ENCODE results near the gene VSTM2L.
"Not testable (repeated sequence)": the region's sequence is repeated elsewhere in the genome, so short reads cannot be mapped to it uniquely, and the experiment has no call there.

The VSTM2L gene

GRCh38 chr20:37963483-37963882 is 60.6 kb downstream of the VSTM2L start:
- DNase-seq (ENCODE audit: low read depth in 2 of 2, low spot score in 1 of 2) = not testable (repeated sequence)

DNA sequence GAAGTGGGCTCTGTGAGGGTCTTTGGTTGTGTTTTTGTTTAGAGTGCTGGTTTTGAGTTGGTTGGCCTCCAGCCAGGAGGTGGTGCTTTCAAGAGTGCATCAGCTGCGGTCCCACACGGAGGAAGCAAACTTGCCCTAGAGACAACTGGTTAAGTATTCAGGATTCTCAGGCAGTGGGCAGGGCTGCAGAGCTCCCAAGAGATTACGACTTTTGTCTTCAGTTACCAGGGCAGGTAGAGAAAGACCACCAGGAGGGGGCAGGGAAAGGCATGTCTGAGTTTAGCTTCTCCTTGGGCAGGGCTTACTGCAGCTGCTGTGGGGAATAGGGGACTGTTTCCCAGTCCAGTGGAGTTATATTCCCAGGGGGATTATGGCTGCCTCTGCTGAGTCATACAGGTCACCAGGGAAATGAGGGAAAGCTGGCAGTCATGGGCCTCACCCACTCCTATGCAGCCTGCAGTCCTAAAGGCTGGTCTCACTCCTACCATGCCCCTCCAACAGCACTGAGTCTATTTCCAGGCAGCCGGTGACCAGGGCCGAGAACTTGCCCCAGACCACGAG is 66.0 kb downstream of the VSTM2L start:
- DNase-seq (ENCODE audit: low read depth in 2 of 2, low spot score in 1 of 2) = no peak

DNA sequence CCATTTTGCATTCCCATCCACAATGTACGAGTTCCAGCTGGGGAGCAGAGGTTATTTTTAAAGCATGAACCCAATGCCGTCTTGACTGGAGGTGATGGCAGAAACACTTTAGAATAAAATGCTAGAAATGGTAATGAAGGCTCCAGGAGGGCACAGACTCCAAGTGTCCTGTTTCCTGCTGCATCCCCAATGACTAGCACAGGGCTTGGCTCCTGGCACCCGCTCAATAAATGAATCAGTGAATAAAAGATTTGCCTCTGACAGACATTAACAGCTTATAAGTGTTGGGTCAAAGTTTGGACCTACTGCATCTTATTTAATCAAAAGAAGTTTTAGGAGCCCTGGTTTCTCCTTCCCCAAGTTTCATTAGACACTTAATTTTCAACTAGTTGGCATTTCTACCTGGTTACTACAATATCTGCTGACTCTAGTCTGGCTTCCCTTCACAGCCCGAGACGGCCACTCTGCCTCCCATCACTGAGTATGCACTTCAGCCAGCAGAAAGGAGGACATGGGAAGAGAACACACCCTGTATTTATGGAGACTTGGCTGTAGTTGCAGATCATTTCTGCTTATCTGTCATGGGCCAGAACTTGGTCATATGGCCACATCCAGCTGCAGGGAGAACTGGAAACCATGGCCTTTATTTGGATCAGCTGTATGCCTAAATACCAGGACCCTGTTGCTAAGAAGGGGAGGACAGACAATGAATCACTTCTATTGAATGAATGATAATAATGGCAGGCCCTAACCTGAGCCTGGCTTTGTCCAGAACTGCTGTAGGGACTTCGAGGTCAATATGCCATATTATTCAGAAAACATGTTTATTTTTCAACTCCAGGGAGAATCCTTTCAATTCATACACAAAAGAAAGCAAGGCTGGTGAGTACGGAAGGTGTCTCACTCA is 67.3 kb downstream of the VSTM2L start:
- DNase-seq (ENCODE audit: low read depth in 2 of 2, low spot score in 1 of 2) = no peak

DNA sequence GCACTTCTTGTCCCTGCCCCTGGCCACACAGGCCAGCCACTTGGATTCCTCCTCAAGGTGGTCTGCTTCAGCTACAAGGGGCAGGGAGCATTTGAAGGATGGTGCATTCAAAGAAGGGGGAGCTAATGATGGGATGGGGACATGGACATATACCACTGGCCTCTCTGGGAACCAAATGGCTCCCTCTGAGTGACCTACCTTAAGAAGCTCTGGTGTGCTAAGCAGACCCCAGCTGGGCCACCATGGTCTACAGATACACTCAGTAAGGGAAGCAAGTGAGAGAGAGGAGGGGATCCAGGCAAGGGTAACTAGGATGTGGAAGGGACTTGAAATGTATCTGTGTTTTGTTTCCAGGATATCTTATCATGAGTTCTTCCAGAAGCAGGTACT is 67.9 kb downstream of the VSTM2L start:
- DNase-seq (ENCODE audit: low read depth in 2 of 2, low spot score in 1 of 2) = no peak

DNA sequence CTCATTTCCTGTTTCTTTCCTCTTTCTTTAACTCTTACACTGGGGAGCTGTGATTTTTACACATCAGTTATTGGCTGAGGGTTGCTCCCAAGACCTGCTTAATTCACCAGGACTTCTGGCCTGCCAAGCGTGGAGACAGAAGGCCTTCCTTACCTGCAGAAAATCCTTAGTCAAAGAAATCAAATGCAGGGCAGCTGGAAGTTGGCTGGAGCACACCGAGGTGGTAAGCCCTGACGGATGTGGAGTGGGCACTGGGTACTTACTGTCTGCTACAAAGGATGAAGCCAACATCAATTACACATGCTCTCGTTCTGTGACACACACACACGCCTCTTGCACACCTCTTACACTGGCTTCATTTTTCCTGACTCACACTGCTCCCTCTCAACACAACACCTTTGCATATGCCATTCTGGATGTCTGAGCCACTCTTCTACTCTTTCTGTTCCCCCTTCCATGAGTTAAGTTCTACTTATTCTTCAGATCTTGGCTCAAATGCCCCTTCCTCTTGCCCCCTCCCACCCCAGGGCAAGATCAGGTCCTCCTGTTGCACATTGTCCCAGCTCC is 68.7 kb downstream of the VSTM2L start:
- no peak for DNase-seq (ENCODE audit: low read depth in 2 of 2, low spot score in 1 of 2)

DNA sequence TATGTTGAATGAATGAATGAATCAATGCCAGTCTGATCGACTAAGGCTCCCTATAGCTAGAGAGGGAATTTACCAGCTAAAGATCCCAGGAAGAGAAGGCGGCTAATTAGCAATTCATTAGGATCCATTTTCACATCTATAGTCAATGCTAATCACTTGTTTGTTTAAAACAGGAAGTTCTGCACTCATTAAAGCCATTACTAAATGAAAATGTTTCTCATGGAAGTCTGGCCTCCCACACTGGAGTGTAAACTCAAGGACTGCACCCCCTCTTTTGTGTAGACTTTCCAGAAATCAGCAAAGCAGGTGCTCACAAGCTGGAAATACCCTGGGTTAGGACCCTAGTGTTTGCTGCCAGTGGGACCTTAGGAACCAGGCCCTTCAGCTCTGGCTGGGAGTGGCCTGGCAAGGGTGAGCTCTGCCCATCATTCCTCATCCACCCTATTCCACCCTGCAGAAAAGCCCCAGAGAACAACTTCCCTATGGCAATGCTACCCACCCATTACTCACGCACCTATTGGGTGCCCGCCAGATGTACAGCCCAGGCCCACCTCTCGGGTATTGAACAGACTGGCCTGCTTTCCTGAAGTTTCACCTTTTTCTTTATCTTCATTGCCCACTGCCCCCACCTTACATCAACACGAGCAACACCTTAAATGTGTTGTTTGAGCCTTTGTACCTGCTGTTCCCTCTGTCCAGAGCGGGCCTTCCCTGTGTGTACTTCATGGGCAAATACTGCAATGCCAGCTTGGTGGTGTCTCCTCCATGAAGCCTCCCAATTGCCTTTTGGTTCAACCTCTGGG is 69.5 kb downstream of the VSTM2L start:
- DNase-seq (ENCODE audit: low read depth in 2 of 2, low spot score in 1 of 2) = no peak

DNA sequence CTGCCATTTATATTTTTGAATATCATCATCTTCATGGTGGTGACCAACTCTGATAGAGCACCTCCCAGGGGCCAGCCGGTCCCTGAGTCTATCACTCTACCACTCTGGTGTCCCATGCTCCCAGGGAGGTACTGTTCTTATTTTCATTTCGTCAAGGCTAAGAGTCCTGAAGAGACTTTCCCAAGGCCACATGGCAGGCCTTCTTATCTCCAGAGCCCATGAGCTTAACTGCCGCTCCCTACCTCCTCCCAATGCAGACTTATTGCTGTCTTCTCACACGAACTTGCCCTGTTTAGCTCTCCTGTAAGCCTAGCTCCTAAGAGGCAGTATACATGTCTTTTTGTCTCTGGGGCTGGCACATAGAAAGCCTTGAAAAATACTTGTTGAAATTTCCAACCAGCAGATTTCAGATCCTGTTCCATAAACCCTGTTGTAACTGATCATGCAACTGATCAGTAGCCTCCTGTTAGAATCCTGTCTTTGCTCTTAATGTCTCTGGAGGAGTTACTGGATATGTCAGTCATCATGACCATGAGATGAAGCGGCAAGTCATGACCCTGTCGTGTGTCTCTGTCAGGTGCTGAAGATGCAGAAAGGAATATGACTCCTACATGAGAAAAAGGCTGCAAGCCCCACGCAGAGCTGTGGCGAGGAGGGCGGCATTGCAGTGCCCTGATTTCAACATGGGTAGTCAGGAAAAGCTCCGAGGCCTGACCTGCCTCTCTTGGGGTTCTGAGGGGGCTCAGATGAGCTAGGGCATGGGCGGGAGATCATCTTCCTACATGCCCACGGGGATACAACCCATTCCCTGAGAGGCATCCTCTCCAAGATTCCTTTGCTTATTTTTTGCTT is 70.4 kb downstream of the VSTM2L start:
- DNase-seq (ENCODE audit: low read depth in 2 of 2, low spot score in 1 of 2) = no peak

DNA sequence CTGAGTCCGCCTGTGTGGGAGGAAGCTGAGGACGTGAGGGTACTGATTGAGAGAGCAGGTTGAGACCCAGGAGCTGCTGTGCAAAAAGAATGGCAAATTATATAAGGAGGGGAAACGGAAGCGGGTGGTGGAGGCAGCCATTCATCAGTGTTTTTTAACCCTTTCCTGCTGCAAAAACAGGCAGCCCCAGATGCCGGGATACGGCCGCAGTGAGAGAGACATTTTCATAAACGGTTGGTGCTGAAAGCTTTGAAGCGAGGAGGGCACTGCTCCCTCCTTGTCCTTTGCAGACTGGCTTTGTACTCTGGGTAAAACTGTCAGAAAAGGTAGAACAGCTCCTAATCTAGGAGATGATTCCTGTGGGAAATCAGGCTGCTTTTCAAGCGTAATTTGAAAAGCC is 74.0 kb downstream of the VSTM2L start:
- DNase-seq (ENCODE audit: low read depth in 2 of 2, low spot score in 1 of 2) = no peak

- no peak for DNase-seq (ENCODE audit: low read depth in 2 of 2, low spot score in 1 of 2)
Measured at GRCh38 chr20:37977338-37977737, 74.4 kb downstream of the VSTM2L start.

DNA sequence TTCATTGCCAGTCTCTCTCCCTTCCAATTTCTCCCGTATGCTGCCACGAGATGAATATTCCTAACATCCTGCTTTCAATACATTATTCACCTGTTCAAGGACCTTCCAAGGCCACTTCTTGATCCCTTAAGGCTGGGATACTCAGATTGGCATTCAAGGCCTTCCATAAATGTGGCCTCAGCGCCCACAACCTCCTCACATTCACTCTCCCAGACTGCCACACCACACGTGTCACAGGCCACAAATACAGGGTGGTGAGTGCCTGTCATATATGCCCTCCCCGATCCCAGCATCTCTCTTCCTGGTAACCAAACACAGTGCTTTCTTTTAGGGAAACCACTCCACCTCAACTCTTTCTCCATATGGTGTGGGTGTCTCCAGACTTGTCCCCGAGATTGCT is 74.9 kb downstream of the VSTM2L start:
- no peak for DNase-seq (ENCODE audit: low read depth in 2 of 2, low spot score in 1 of 2)

- no peak for DNase-seq (ENCODE audit: low read depth in 2 of 2, low spot score in 1 of 2)
Measured at GRCh38 chr20:37979021-37979985, 76.4 kb downstream of the VSTM2L start.

DNA sequence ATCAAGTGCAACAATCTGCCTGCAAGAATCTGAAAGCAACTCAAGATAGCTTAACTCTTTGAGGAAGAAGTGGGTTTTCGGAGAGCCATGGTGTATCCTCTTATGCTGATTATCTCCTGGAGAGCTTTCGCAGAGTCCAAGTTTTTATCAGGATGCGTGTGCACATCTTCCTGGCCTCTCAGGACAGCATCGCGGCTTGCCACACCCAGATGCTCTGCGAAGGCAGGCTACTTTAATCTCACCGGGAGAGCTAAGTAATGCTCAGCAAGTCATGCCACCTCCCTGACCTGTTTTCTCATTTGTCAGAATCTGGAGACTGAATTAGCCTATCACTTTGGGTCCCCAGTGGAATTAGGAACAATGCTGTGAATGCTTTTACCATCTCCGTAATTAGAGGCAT is 77.5 kb downstream of the VSTM2L start:
- DNase-seq (ENCODE audit: low read depth in 2 of 2, low spot score in 1 of 2) = no peak

DNA sequence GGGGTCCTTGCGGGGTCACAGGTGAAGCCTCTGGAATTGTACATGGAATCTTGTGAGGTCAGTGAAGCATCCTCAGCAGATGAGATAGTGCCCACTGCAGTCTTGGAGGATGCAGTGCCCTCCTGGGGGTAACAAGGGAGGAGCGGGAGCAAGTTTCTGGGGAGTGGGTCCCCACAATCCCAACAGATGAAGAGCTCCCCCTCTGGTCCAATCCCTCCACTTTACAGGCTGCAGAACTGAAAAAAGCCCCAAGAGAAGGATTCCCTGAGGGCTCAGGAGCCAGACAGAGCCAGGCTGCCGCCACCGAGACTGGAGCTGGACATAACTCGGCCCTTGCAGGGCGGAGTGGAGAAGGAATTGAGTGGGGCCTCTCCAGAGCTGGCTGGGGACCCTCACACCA is 77.9 kb downstream of the VSTM2L start:
- no peak for DNase-seq (ENCODE audit: low read depth in 2 of 2, low spot score in 1 of 2)

- no peak for DNase-seq (ENCODE audit: low read depth in 2 of 2, low spot score in 1 of 2)
Measured at GRCh38 chr20:37981568-37981967, 78.6 kb downstream of the VSTM2L start.

GRCh38 chr20:37983286-37983685 is 80.4 kb downstream of the VSTM2L start:
- DNase-seq (ENCODE audit: low read depth in 2 of 2, low spot score in 1 of 2) = no peak

- DNase-seq (ENCODE audit: low read depth in 2 of 2, low spot score in 1 of 2) = no peak
Measured at GRCh38 chr20:37984018-37984785, 81.3 kb downstream of the VSTM2L start.

DNA sequence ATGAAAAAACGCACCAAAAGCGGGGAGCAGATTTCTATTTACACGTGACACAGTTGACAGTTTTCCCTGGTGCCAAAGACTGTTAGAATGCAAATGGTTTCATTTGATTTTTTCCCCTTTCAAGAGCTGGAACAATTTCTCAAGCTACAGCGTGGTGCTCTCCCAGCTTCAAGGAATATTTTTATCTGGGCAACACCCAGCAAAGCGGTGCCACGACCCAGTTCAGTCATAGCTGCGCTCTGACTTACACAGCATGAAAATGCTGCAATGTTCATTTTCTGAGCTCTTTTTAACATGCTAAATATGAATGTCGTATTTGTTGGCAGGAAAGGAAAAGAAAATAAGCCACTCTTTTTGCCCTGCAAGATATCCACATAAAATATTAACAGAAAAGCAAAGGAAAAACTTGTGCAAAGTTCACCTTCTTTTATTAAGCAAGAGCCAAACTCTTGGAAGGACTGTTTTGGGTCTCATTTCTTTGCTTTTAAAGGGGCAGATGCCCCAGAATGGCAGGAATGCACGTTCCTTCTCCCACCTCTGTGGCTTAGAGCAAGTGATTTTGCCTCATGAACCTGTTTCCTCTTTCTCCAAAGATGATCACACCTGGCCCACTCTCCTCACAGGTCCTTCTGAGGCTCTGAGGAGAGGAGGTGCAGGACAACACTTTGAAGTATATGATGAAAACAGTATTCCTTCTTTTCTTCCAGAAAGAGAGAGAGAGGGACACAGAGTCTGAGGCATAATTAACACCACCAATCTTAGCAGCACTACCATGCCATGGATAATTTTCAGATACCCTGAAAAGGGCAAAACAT is 83.3 kb downstream of the VSTM2L start:
- no peak for DNase-seq (ENCODE audit: low read depth in 2 of 2, low spot score in 1 of 2)
